G401.6 (cell line): Measurements from ENCODE around the gene TMCC3.
"Not testable (repeated sequence)": the region's sequence is repeated elsewhere in the genome, so short reads cannot be mapped to it uniquely, and the experiment has no call there.

Experiments
- FAIRE-seq: peaks from 2 replicates; lab custom pipeline; 2012; peaks lifted over from hg19 to GRCh38; lab: Jason Lieb, UNC

Gene TMCC3

GRCh38 chr12:94599189-94599588 is 51.2 kb downstream of the TMCC3 start:
- no peak for FAIRE-seq

GRCh38 chr12:94597268-94597667 is 53.1 kb downstream of the TMCC3 start:
- FAIRE-seq = no peak

GRCh38 chr12:94596596-94596995 is 53.8 kb downstream of the TMCC3 start:
- FAIRE-seq = no peak

GRCh38 chr12:94595152-94595551 is 55.2 kb downstream of the TMCC3 start:
- no peak for FAIRE-seq

- no peak for FAIRE-seq
Measured at GRCh38 chr12:94594443-94594825, 55.9 kb downstream of the TMCC3 start.

GRCh38 chr12:94593822-94594442 is 56.4 kb downstream of the TMCC3 start:
- FAIRE-seq = no peak

GRCh38 chr12:94592723-94593122 is 57.6 kb downstream of the TMCC3 start:
- FAIRE-seq = not testable (repeated sequence)

GRCh38 chr12:94592080-94592479 is 58.3 kb downstream of the TMCC3 start:
- FAIRE-seq = no peak

- no peak for FAIRE-seq
Measured at GRCh38 chr12:94590428-94590827, 59.9 kb downstream of the TMCC3 start.

- no peak for FAIRE-seq
Measured at GRCh38 chr12:94589591-94590001, 60.8 kb downstream of the TMCC3 start.

- no peak for FAIRE-seq
Measured at GRCh38 chr12:94588346-94588745, 62.0 kb downstream of the TMCC3 start.

- FAIRE-seq = no peak
Measured at GRCh38 chr12:94587266-94588241, 62.8 kb downstream of the TMCC3 start.

- FAIRE-seq = no peak
Measured at GRCh38 chr12:94586589-94587259, 63.6 kb downstream of the TMCC3 start.

GRCh38 chr12:94585626-94586025 is 64.7 kb downstream of the TMCC3 start:
- FAIRE-seq = no peak

- FAIRE-seq = no peak
Measured at GRCh38 chr12:94584377-94584776, 66.0 kb downstream of the TMCC3 start.

- FAIRE-seq = no peak
Measured at GRCh38 chr12:94582591-94582990, 67.8 kb downstream of the TMCC3 start.

- no peak for FAIRE-seq
Measured at GRCh38 chr12:94575645-94576403, 74.5 kb downstream of the TMCC3 start.

- no peak for FAIRE-seq
Measured at GRCh38 chr12:94575024-94575423, 75.3 kb downstream of the TMCC3 start.

GRCh38 chr12:94571556-94571955 is 78.8 kb downstream of the TMCC3 start:
- no peak for FAIRE-seq

GRCh38 chr12:94570161-94570560 is 80.2 kb downstream of the TMCC3 start:
- FAIRE-seq = no peak

GRCh38 chr12:94567761-94568160 is 82.6 kb downstream of the TMCC3 start:
- FAIRE-seq = no peak

GRCh38 chr12:94566345-94566744 is 84.0 kb downstream of the TMCC3 start:
- no peak for FAIRE-seq
